Iris pigment epithelial cell (primary cell): ENCODE results near the gene SPATC1L.

ENCODE experiments used
- DNase-seq: peaks from one replicate; pipeline ENCODE4 v3.0.0-alpha.2; 2011; ENCODE audit warnings: low read depth

Gene SPATC1L

GRCh38 chr21:46215436-46216131 lies 31.3 kb upstream of the SPATC1L start:
- no peak for DNase-seq

- no peak for DNase-seq
Observed at GRCh38 chr21:46214478-46215340, 30.4 kb upstream of the SPATC1L start.

- no peak for DNase-seq
Observed at GRCh38 chr21:46213620-46214286, 29.5 kb upstream of the SPATC1L start.

GRCh38 chr21:46212721-46213484 lies 28.6 kb upstream of the SPATC1L start:
- no peak for DNase-seq

GRCh38 chr21:46211786-46212720 lies 27.8 kb upstream of the SPATC1L start:
- DNase-seq = no peak

GRCh38 chr21:46211376-46211775 lies 27.1 kb upstream of the SPATC1L start:
- no peak for DNase-seq

- no peak for DNase-seq
Observed at GRCh38 chr21:46210378-46211136, 26.3 kb upstream of the SPATC1L start.

- DNase-seq = no peak
Observed at GRCh38 chr21:46208761-46209721, 24.8 kb upstream of the SPATC1L start.

- DNase-seq = no peak
Observed at GRCh38 chr21:46207920-46208591, 23.8 kb upstream of the SPATC1L start.

GRCh38 chr21:46207006-46207919 lies 23.0 kb upstream of the SPATC1L start:
- no peak for DNase-seq

- no peak for DNase-seq
Observed at GRCh38 chr21:46206163-46207005, 22.1 kb upstream of the SPATC1L start.

GRCh38 chr21:46205766-46206162 lies 21.5 kb upstream of the SPATC1L start:
- no peak for DNase-seq

GRCh38 chr21:46205166-46205565 lies 20.9 kb upstream of the SPATC1L start:
- DNase-seq = no peak

- DNase-seq = no peak
Observed at GRCh38 chr21:46203203-46203600, 18.9 kb upstream of the SPATC1L start.

- DNase-seq = no peak
Observed at GRCh38 chr21:46202592-46203202, 18.4 kb upstream of the SPATC1L start.
